H9 (cell line): ENCODE results near the gene IRF2. TPM values are rescaled to one million over a fixed set of nuclear protein-coding genes. Genes with fewer than 3 reads are reported as not detected.

Experiments
- DNase-seq: peaks from one replicate; pipeline ENCODE4 v3.0.0-alpha.2; 2017
- H2AFZ ChIP-seq: one replicate; pipeline ENCODE4 v1.6.1; 2013; ENCODE audit warnings: mild to moderate bottlenecking, low read length, control low read depth, moderate library complexity
- H2AK5ac ChIP-seq: 2 replicates; pipeline ENCODE4 v1.6.1; 2013; ENCODE audit warnings: low read length, control low read depth, mixed read lengths; ENCODE audit not compliant: insufficient read length
- H2BK120ac ChIP-seq: one replicate; pipeline ENCODE4 v1.6.1; 2013; ENCODE audit warnings: low read depth, mild to moderate bottlenecking, low read length, control low read depth, inconsistent platforms; ENCODE audit not compliant: poor library complexity, severe bottlenecking
- H2BK12ac ChIP-seq: 2 replicates; pipeline ENCODE4 v1.6.1; 2013; ENCODE audit warnings: low read length, control low read depth, mixed read lengths, low read depth; ENCODE audit not compliant: insufficient read length
- H2BK15ac ChIP-seq: 2 replicates; pipeline ENCODE4 v1.6.1; 2013; ENCODE audit warnings: low read depth, low read length, control low read depth
- H2BK20ac ChIP-seq: one replicate; pipeline ENCODE4 v1.6.1; 2013; ENCODE audit warnings: low read depth, mild to moderate bottlenecking, low read length, control low read depth, inconsistent platforms; ENCODE audit not compliant: poor library complexity, severe bottlenecking
- H2BK5ac ChIP-seq: 2 replicates; pipeline ENCODE4 v1.6.1; 2013; ENCODE audit warnings: low read length, control low read depth, mixed read lengths; ENCODE audit not compliant: insufficient read length
- H3K14ac ChIP-seq: 2 replicates; pipeline ENCODE4 v1.6.1; 2013; ENCODE audit warnings: low read length, control low read depth; ENCODE audit not compliant: insufficient read depth
- H3K18ac ChIP-seq: 2 replicates; pipeline ENCODE4 v1.6.1; 2013; ENCODE audit warnings: low read depth, mild to moderate bottlenecking, mixed read lengths, low read length, control low read depth; ENCODE audit not compliant: insufficient read length
- H3K23ac ChIP-seq: 2 replicates; pipeline ENCODE4 v1.6.1; 2013; ENCODE audit warnings: low read length, control low read depth, mixed read lengths, low read depth; ENCODE audit not compliant: insufficient read length
- H3K23me2 ChIP-seq: 2 replicates; pipeline ENCODE4 v1.6.1; 2013; ENCODE audit warnings: low read depth, mild to moderate bottlenecking, mixed read lengths, low read length, control low read depth; ENCODE audit not compliant: insufficient read length, poor library complexity, severe bottlenecking
- H3K27ac ChIP-seq: 2 replicates; pipeline ENCODE4 v1.5.1; 2013; ENCODE audit warnings: low read length, control low read depth, mixed read lengths, low read depth; ENCODE audit not compliant: insufficient read length
- H3K27me3 ChIP-seq: 2 replicates; pipeline ENCODE4 v1.6.1; 2013; ENCODE audit warnings: low read length, control low read depth, inconsistent platforms; ENCODE audit not compliant: insufficient read depth
- H3K4ac ChIP-seq: 2 replicates; pipeline ENCODE4 v1.6.1; 2013; ENCODE audit warnings: low read depth, mild to moderate bottlenecking, control low read depth, inconsistent platforms, low read length, moderate library complexity
- H3K4me1 ChIP-seq: 2 replicates; pipeline ENCODE4 v1.6.1; 2013; ENCODE audit warnings: low read length, control low read depth, inconsistent platforms; ENCODE audit not compliant: insufficient read depth
- H3K4me2 ChIP-seq: 2 replicates; pipeline ENCODE4 v1.6.1; 2013; ENCODE audit warnings: low read length, control low read depth, mixed read lengths; ENCODE audit not compliant: insufficient read length, insufficient read depth
- H3K56ac ChIP-seq: 2 replicates; pipeline ENCODE4 v1.6.1; 2013; ENCODE audit warnings: low read depth, mild to moderate bottlenecking, mixed read lengths, low read length, control low read depth; ENCODE audit not compliant: insufficient read length
- H3K79me1 ChIP-seq: 2 replicates; pipeline ENCODE4 v1.6.1; 2013; ENCODE audit warnings: low read depth, mild to moderate bottlenecking, moderate library complexity, low read length, control low read depth, inconsistent platforms; ENCODE audit not compliant: insufficient read depth, poor library complexity, severe bottlenecking
- H3K79me2 ChIP-seq: 2 replicates; pipeline ENCODE4 v1.6.1; 2013; ENCODE audit warnings: low read length, control low read depth, inconsistent platforms; ENCODE audit not compliant: insufficient read depth
- H3K9ac ChIP-seq: 2 replicates; pipeline ENCODE4 v1.6.1; 2013; ENCODE audit warnings: low read length, control low read depth, mixed read lengths; ENCODE audit not compliant: insufficient read length; ENCODE audit errors: extremely low read depth
- H3K9me3 ChIP-seq: one replicate; pipeline ENCODE4 v1.6.1; 2013; ENCODE audit warnings: low read depth, low read length, inconsistent platforms; ENCODE audit not compliant: control insufficient read depth
- H3T11ph ChIP-seq: one replicate; pipeline ENCODE4 v1.6.1; 2013; ENCODE audit warnings: mild to moderate bottlenecking, low read length, control low read depth, inconsistent platforms
- H4K20me1 ChIP-seq: one replicate; pipeline ENCODE4 v1.6.1; 2013; ENCODE audit not compliant: control insufficient read depth, insufficient read length, insufficient read depth
- H4K5ac ChIP-seq: 2 replicates; pipeline ENCODE4 v1.6.1; 2013; ENCODE audit warnings: low read depth, mild to moderate bottlenecking, mixed read lengths, low read length, control low read depth; ENCODE audit not compliant: insufficient read length
- H4K8ac ChIP-seq: replicated peaks from 2 replicates; pipeline ENCODE4 v1.6.1; 2013; ENCODE audit warnings: low read length, control low read depth, mixed read lengths, low read depth; ENCODE audit not compliant: insufficient read length
- H4K91ac ChIP-seq: 2 replicates; pipeline ENCODE4 v1.6.1; 2013; ENCODE audit warnings: low read depth, mild to moderate bottlenecking, moderate library complexity, mixed read lengths, low read length, control low read depth; ENCODE audit not compliant: insufficient read length
- H3K27ac Mint-ChIP-seq, 3 experiments: 2 replicates in 2 of 3; 3 replicates in 1 of 3; pipeline ENCODE4 v1.8.0; 2020 to 2021; ENCODE audit warnings: mixed read lengths in 3 of 3, mild to moderate bottlenecking in 1 of 3, moderate library complexity in 1 of 3
- H3K27me3 Mint-ChIP-seq: 2 replicates; pipeline ENCODE4 v1.8.0; 2021; ENCODE audit warnings: low read depth, mild to moderate bottlenecking, moderate library complexity, mixed read lengths
- H3K36me3 Mint-ChIP-seq, 3 experiments: 2 replicates in 2 of 3; 3 replicates in 1 of 3; pipeline ENCODE4 v1.8.0; 2020 to 2021; ENCODE audit warnings: low read depth in 3 of 3, mixed read lengths in 3 of 3; ENCODE audit not compliant: insufficient read depth in 1 of 3
- H3K4me1 Mint-ChIP-seq, 2 experiments: 2 replicates each; pipeline ENCODE4 v1.8.0; 2020; ENCODE audit warnings: mixed read lengths in 2 of 2
- H3K4me3 Mint-ChIP-seq, 2 experiments: 2 replicates in 1 of 2; 3 replicates in 1 of 2; pipeline ENCODE4 v1.8.0; 2020 to 2021; ENCODE audit warnings: mild to moderate bottlenecking in 2 of 2, mixed read lengths in 2 of 2, moderate library complexity in 1 of 2
- H3K9me3 Mint-ChIP-seq, 2 experiments: 2 replicates in 1 of 2; 3 replicates in 1 of 2; pipeline ENCODE4 v1.8.0; 2020; ENCODE audit warnings: mild to moderate bottlenecking in 2 of 2, mixed read lengths in 2 of 2, moderate library complexity in 1 of 2
- WGBS: extraction: QIAGEN DNeasy Blood & Tissue Kit; methylation state at CpG from one replicate; pipeline ENCODE4 v1.1.7; 2013; ENCODE audit warnings: missing lambda C conversion rate, low lambda C conversion rate, mixed read lengths; ENCODE audit not compliant: insufficient read length; ENCODE audit errors: extremely low coverage; 5-methylcytosine and 5-hydroxymethylcytosine counted together
- total RNA-seq: library from RNA; stranded (reverse); gene quantifications from 2 replicates; pipeline ENCODE4 v1.2.1, GENCODE V29; 2021
- TF ChIP-seq, protein P1 (sequence below): fragments of 200-600 bp; sonication (generic); conservative IDR thresholded peaks from 3 replicates; pipeline ENCODE4 v1.8.0; 2021; ENCODE audit warnings: antibody characterized with exemption, mild to moderate bottlenecking

IRF2 gene
- total RNA-seq, 1 experiment from 2014 or later, result 13.5 TPM

DNA sequence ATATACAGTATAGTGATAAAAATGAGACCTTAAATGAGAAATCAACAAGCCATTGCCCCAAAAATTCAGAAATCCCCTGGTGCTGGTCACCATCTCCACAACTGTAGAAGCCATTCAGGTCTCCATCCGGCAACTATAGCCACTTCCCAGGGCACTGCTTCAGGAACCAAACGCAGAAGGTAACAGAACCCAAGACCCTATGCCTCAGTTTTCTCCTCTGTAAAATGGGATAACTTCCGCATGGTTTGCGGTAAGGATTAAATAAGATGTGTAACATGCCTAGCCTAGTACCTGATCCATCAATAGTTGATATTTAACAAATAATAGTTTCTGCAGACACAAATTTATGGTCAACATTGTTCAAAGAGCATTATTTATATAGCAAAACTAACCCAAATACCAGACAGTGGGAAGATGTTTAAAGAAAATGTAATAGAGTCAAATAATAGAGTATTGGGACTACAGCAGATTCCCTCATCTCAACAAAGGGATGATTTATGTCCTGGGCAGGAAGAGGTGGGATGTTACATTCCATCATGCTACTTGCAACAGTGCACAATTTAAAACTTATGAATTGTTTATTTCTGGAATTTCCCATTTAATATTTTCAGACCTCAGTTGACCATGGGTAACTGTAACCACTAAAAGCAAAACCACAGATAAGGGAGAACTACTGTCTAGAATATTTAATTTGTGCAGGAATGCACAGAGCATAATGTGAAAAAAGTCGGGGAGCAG is 30.0 kb downstream of the IRF2 start:
- no peaks in the 10 kb centered on the region for H3K27me3 Mint-ChIP-seq
- H3K4me1 Mint-ChIP-seq, result peaks cover 63 to 71% of the 10 kb centered on the region in 2 experiments
- no peaks in the 10 kb centered on the region for H3K9me3 ChIP-seq
- no peaks in the 10 kb centered on the region for H4K20me1 ChIP-seq
- H3K14ac ChIP-seq, result no peak overlapping the region
- peaks cover 16% of the 10 kb centered on the region for H3K4me1 ChIP-seq
- H3K27ac ChIP-seq, result no peak overlapping the region
- no peak overlapping the region for H3K4me2 ChIP-seq
- peaks cover 3% of the 10 kb centered on the region for H3K23me2 ChIP-seq
- no peak overlapping the region for H4K5ac ChIP-seq
- no peaks in the 10 kb centered on the region for H3K27me3 ChIP-seq
- no peak overlapping the region for H2BK20ac ChIP-seq
- H2BK12ac ChIP-seq, result no peak overlapping the region
- H3K79me1 ChIP-seq, result peaks cover 10% of the 10 kb centered on the region
- H2AFZ ChIP-seq, result no peak overlapping the region
- DNase-seq, result no peak
- peaks cover 4% of the 10 kb centered on the region; the same call in 1 of the 2 replicates for H3K79me2 ChIP-seq
- no peak overlapping the region for H2BK15ac ChIP-seq
- peaks cover 0 to 2% (median 0%) of the 10 kb centered on the region in 3 experiments; a peak in 2 of 7 replicates for H3K36me3 Mint-ChIP-seq
- no peak overlapping the region for H3K4ac ChIP-seq
- no peak overlapping the region for H3K9ac ChIP-seq
- no peak overlapping the region for H4K8ac ChIP-seq
- no peak overlapping the region for H2BK120ac ChIP-seq
- H3T11ph ChIP-seq, result no peak overlapping the region
- no peak overlapping the region for H3K18ac ChIP-seq
- TF ChIP-seq, protein P1, sequence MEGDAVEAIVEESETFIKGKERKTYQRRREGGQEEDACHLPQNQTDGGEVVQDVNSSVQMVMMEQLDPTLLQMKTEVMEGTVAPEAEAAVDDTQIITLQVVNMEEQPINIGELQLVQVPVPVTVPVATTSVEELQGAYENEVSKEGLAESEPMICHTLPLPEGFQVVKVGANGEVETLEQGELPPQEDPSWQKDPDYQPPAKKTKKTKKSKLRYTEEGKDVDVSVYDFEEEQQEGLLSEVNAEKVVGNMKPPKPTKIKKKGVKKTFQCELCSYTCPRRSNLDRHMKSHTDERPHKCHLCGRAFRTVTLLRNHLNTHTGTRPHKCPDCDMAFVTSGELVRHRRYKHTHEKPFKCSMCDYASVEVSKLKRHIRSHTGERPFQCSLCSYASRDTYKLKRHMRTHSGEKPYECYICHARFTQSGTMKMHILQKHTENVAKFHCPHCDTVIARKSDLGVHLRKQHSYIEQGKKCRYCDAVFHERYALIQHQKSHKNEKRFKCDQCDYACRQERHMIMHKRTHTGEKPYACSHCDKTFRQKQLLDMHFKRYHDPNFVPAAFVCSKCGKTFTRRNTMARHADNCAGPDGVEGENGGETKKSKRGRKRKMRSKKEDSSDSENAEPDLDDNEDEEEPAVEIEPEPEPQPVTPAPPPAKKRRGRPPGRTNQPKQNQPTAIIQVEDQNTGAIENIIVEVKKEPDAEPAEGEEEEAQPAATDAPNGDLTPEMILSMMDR, result no peak
- no peak overlapping the region for H3K56ac ChIP-seq
- no peak overlapping the region for H2AK5ac ChIP-seq
- H3K27ac Mint-ChIP-seq, result no peak overlapping the region
- no peaks in the 10 kb centered on the region for H3K9me3 Mint-ChIP-seq
- H3K23ac ChIP-seq, result no peak overlapping the region
- no peak overlapping the region for H4K91ac ChIP-seq
- no CpG with 5 or more reads among the region's 5 CpGs for WGBS
- H2BK5ac ChIP-seq, result no peak overlapping the region
- no peak overlapping the region for H3K4me3 Mint-ChIP-seq
